VCaP (cell line): Measurements from ENCODE around the gene TTN.

ENCODE experiments used
- H3K27ac ChIP-seq: fragments of 450-650 bp; 2 replicates; pipeline ENCODE4 v1.5.1; 2017
- CTCF ChIP-seq: fragments of 450-650 bp; conservative IDR thresholded peaks from 2 replicates; pipeline ENCODE4 v1.5.1; 2017; ENCODE audit warnings: mild to moderate bottlenecking, moderate library complexity

TTN gene

GRCh38 chr2:178482437-178482836, 324.8 kb downstream of the TTN start:
- TF ChIP-seq CTCF: no peak
- no peak overlapping the region for H3K27ac ChIP-seq

- peak within 1 kb of the TSS; percentile 87 for H3K27ac ChIP-seq
- no peak for TF ChIP-seq CTCF
Measured at GRCh38 chr2:178480227-178481181, 326.7 kb downstream of the TTN start, which contains the start of gene PLEKHA3. TSS of gene PLEKHA3 (plus strand) at chr2:178480457. CDS start at chr2:178480870, 413 bp downstream.

GRCh38 chr2:178479758-178480226, 327.4 kb downstream of the TTN start:
- peak overlapping the region; percentile 87 for H3K27ac ChIP-seq
- TF ChIP-seq CTCF: no peak

DNA sequence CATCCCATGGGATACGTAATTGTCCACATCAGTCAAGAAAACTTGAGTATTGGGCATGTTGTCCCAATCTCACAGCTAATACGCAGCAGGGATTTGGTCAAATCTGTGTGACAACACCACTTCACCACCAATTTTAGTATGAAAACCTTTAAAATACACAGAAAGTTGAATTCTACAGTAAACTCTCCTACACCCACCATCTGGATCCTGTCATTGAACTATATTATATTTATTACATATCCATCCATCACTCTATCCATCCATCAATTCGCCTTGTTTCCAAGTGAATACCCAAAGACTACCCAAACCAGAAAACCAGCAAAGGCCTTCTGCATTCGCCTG, 328.0 kb downstream of the TTN start:
- peak overlapping the region; percentile 87 for H3K27ac ChIP-seq
- TF ChIP-seq CTCF: peak; percentile 41

- peak; percentile 83 for TF ChIP-seq CTCF
- peak within 1 kb of the TSS; percentile 87 for H3K27ac ChIP-seq
Measured at GRCh38 chr2:178478439-178479274, 328.6 kb downstream of the TTN start, which contains the start of gene FKBP7. TSS of gene FKBP7 (minus strand) at chr2:178478600. CDS start at chr2:178478499, 101 bp downstream.

GRCh38 chr2:178478130-178478438, 329.1 kb downstream of the TTN start:
- H3K27ac ChIP-seq: peak overlapping the region; percentile 87

More at GRCh38 chr2:178478130-178478438, 329.1 kb downstream of the TTN start:
- TF ChIP-seq CTCF: no peak
